HG02884 (cell line): ENCODE data around the gene CAPN13.
A peak's percentile ranks its signal among the peaks of the same experiment; 100 is the strongest.

Source experiments
- ATAC-seq: cut with Tn5 transposase; IDR thresholded peaks from one replicate; pipeline ENCODE4 v1.9.1; 2021; ENCODE audit warnings: mild to moderate bottlenecking, moderate library complexity; ENCODE audit not compliant: unreplicated experiment

Gene CAPN13

GRCh38 chr2:30732376-30732775 lies 74.9 kb downstream of the CAPN13 start:
- no peak for ATAC-seq

- no peak for ATAC-seq
Measured at GRCh38 chr2:30731706-30732105, 75.5 kb downstream of the CAPN13 start.

DNA sequence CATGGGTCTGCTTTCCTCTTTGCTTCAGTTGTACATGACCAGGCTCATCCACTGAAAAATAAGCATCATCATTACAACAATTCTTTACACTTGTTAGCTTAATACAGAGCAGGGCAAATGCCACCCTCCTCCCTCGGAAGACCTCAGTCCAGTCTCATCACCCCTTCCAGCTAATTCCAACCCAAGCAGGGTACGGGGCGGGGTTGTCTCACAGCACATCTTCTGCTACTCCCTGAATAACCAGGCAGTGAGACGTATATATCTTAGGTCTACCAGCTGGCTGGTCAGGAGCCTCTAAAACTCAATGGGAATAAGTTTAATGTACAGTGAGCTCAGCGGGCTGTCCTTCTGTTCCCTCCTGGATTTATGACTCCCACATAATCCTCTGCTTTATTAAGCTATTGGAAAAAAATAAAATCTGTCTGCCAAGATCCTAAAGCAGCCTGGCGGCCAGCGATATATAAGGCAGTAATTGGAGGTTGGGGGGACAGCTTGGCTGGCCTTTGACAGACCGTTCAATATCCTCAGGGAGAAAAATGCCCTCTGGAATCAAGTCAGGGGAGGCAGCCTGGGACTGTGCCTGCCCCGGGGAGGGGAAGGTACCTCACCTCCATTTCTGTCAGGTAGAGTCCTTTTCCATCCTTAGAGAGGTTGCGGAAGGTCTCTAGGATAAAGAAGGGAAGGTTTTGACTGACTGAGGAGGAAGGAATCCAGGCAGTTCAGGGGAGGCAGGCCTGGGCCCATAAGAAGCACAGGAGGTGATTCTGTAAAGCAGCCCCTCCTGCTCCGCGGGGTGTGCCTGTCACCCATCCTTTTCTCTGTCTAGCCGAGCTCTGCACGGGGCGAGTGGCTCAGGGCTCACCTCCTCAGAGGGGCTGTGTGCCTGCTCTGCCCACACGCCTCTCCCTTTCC lies 76.3 kb downstream of the CAPN13 start:
- no peak for ATAC-seq

DNA sequence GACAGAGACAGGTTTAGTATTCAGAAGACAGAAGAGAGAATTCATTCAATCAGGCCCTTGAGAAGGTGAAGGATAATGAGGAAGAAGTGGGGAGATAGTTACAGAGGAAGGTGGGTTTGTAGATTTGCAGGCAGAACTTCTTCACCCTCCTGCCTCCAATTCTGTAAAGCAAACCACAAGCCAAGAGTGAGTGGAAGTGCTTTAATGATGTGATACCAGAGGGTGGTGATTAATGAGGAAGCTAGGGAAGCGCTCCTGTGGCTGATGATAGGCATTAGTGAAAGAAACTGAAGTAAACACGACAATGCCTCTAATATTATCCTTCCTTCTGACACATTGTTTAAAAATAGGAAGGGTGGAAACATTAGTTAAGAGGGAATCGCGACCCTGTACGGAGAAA lies 78.2 kb downstream of the CAPN13 start:
- no peak for ATAC-seq

GRCh38 chr2:30722936-30723725 lies 84.1 kb downstream of the CAPN13 start:
- ATAC-seq = no peak

DNA sequence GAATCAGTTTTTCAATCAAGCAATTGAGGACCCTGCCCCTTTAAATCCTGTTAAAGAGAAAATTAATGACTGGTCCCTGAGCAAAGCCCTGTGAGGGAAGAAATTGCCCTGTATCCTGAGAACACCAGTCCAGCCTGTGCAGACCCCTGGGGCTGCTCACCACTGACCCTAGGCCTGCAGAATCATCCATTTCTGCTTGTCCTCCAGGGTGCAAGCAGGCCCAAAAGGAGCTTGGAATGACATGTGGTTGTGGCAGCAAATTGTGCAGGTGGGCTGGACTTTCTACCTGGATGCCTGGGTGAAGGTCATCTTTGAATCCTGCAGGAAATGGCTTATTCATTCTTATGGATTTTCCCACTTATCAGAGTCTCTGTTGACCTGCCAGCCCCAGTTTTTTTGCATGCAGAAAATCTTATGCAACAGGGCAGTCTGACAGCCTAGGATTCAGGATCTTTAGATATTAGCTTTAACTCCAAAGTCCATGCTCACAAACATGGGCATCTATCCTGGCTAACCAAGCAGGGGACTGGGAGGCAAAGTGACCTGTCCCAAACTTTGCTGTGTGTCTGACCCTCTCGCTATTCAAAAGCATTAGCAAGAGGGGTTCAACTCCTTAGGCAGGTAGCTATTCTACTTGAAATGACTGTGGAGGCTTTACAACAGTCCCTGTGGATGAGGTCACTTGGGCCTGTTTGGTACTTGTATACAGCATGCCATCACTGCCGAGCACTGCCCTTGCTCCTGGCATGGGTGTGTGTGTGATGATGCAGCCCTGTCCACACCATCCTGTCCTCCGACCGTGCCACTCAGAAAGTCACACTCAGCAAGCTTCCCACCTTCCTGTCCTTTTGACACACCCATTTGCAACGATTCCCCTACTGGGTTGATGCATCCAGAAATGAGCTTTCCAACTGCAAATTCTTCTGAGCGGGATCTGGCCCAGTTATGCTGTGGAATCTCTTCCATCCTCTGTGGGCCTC lies 85.3 kb downstream of the CAPN13 start:
- ATAC-seq = no peak

GRCh38 chr2:30721241-30721640 lies 86.0 kb downstream of the CAPN13 start:
- ATAC-seq = no peak

DNA sequence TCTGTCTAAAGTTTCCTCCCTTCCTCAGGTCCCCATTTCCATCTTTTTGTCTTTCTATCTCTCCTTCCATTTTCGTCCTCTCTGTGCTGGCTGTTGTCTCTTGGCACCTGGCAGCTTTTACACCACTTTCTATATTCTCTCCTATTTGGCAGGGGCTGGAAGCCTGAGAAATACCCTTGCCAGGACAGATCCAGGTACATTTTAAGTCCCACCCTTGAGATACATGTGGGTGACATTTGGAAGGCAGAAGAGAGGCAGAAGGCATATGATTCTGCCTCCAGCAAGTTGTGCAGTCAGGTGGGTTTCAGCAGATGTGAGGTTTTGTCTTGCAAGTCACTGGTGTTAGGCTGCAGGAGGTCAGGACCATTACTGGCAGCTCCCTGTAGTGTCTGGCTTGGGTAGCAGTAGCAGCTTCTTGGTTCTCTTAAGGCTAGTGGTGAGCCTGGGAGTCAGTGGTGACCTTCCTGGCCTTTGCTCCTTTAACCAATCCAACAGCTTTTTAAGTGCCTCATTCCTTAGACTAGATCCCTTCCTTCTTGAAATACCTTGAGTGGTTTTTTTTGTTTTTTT lies 90.1 kb downstream of the CAPN13 start:
- ATAC-seq = no peak

GRCh38 chr2:30716123-30716900 lies 90.9 kb downstream of the CAPN13 start:
- ATAC-seq = no peak

DNA sequence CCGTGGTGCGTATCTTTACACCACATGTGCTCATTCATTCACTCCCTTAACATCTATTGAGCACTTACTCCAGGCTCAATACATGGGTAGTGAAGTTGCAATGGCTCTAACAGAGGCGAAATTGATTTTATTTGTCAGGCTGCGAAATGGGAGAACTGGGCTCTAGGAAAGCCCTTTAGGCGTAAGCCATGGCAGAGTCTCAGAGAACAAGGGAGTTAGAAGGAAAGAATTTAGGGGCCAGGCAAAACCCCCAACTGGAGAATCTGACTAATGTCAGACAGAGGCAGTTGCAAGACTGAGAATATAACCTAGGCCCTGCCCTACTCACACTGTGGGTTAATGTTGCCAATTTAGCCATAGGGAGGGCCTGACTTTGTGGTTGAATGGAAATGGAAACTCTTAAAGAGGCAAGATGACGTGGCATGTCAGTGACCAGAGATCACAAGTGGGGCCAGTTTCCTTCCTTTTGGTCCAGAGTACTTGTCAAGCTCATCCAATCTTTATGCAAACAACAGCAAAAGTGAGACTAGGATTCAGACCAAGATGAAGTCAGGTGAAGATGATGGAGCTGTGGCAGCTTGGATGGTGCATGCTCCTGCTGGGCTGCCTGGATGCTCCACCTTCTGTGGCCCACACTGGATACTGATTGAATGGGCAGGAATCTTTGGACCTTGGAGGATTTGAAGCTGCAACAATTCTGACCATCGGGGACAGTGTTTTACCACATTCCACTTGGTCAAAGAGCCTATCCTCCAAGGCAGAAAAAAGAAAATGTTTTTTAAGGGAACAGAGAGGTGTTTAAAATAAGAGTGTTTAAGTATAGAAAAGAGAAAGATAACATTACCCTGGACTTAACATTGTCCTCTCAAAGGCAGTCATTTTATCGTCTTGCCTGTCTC lies 92.2 kb downstream of the CAPN13 start:
- ATAC-seq = no peak

DNA sequence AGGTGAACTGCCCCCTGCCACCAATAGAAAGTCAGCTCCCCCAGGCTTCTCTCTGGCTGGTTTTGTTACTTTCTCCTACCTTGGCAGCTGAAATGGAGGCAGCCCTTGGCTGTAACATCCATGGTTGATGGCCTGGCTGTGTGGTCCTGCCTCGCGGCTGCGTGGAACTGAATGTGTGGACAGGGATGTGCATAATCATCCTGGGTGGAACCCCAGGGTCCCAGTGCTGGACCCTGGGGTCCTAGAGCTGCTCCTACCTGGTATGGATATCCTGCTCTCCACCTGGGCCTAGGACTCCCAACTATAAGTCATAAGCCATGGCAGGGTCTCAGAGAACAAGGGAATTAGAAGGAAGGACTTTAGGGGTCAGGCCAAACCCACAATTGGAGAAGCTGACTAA lies 93.5 kb downstream of the CAPN13 start:
- ATAC-seq = no peak

- ATAC-seq = peak; percentile 71
Measured at GRCh38 chr2:30711646-30712085, 95.6 kb downstream of the CAPN13 start.

GRCh38 chr2:30710461-30710860 lies 96.8 kb downstream of the CAPN13 start:
- ATAC-seq = no peak

DNA sequence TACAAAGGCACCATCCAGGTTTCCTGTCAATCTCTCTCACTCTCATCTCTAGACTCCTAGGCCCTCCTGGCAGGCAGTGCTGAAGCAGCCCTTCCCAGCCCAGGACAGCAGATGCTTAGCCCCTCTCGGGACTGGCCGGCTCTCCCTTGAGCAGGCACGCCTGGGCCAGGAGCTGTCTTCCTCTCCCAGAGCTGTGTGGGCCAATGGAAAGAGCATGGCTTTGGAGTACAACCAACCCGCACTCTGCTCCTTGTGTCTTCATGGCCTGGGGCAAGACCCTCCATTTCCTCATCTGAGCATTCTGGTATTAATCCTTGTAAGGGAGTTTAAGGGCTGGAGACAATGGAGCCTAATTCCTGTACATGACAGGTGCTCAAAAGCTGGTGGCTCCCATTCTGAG lies 97.2 kb downstream of the CAPN13 start:
- ATAC-seq = no peak

DNA sequence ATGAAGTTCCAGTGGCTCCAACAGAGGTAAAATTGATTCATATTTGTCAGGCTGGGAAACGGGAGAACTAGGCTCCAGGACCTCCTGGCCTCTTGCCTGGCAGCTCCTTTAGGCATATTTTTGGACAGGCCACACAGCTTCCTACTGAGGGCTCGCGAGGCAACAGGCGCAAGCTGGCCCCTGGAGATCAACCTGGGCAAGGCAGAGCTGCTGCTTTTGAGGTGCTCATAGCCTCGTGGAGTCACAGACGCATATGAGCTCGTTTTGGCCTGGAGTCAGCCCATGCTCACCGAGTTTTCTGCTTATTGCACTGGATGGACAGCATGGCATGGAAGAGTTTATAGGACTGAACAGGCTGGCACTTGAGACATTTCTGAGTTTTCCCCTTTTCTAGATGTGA lies 97.7 kb downstream of the CAPN13 start:
- no peak for ATAC-seq

DNA sequence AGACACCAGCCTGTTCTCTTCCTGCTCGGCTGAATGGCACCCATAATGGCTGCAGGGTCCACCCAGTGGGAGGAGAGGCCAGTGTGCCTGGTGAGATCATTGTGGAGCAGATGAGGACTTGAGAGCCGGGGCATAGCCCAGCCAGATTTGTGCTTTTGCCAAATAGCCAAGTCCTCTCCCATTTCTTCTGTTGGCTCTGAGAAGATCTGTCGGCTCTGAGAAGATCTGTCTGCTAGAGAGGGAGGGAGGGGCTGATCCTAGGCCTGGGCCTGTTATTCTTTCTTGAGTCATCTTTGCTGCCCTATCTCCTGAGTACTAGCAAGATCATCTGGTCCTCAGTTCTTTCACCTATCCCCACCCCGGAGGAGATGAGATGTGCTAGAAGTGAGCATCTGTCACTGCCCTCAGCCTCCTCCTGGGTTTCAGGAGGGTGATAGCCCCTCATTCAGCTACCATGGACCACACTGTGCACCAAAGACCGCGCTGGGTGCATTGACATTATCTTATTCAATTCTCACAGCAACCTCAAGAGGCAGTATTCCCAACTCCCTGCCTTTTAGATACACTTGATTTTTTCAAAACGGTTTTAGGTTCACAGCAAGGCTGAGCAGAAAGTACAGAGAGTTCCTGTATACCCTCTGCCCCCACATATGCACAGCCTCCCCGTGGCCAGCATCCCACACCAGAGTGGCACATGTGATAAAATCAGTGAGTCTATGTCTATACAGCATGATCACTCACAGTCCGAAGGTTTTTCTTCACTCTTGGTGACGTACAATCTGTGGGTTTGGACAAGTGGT lies 98.6 kb downstream of the CAPN13 start:
- ATAC-seq = no peak

DNA sequence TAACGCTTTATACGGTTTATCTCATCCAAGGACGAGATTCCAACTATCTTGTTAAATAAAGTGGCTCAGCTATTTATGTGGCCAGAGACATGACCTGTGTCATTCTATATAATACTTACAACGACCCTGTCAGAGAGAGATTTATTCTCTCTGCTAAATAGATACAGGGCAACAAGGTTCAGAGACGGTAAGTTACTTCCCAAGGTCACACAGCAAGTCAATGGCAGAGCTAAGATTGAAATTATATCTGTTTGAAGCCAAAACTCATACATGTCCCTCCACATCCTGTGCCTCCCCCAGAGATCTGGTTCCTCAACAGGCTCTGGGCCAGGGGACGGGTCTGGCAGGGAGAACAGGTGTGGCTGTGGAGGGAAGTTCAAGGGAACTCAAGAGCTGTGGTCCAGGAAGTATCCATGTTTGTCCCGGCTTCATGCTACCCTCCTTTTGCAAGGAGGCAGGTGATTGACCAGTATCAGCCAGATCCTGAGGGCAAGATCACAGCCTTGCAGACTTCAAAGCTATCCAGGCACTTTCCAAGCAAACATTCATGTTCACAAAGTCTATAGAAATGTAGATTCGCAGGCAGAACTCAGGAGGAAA lies 99.8 kb downstream of the CAPN13 start:
- no peak for ATAC-seq
